ENCODE results near the gene CCNL2.

GRCh38 chr1:1418464-1419362, 19.6 kb upstream of the CCNL2 start:
- no peak for TF ChIP-seq EZH2 (IDR thresholded peaks at IDR 0.05; ENCODE audit: borderline replicate concordance, low read depth, low read length, severe bottlenecking)
- no peak for TF ChIP-seq CTCF (IDR thresholded peaks at IDR 0.05; ENCODE audit: borderline replicate concordance, extremely low read depth, low read length, poor library complexity, severe bottlenecking)

Data from DND-41 (cell line).